GM19239 (cell line): Measurements from ENCODE around the gene GCH1.

Experiments used
- DNase-seq: peaks from one replicate; pipeline ENCODE4 v3.0.0; 2011; ENCODE audit warnings: low spot score; ENCODE audit not compliant: insufficient read length
- FAIRE-seq: peaks from 2 replicates; lab custom pipeline; 2011; peaks lifted over from hg19 to GRCh38; lab: Jason Lieb, UNC

GCH1 gene

GRCh38 chr14:54830650-54831049, 72.0 kb downstream of the GCH1 start:
- FAIRE-seq = no peak
- no peak for DNase-seq

DNA sequence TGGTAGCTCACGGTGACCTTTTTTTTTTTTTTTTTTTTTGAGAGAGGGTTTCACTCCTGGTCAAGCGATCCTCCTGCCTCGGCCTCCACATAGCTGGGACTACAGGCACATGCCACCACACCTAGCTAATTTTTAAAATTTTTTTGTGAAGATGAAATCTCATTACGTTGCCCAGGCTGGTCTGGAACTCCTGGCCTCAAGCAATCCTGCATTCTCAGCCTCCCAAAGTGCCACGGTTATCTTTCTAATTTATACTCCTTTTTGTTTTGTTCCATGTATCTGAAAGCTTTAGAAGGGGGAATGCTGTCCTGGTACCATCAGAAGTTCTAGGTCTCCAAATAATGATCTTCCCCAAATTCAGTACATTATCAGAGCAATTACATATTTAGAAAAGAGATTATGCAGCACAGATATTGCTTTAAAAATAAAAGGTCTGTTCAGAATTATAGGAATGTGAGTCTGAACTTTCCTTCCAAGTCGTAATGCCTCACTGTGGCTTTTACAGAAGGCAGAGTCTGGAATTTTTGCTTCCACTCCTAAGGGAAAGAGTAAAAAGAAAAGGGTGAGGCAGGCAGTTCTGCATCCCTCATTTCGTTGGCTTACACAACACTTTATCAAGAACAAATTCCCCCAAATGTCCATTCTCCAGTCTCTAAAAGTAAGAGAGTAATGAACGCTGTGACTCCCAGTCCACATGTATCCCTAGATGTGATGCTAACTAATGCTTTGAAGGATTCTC, 73.0 kb downstream of the GCH1 start:
- FAIRE-seq = no peak

DNA sequence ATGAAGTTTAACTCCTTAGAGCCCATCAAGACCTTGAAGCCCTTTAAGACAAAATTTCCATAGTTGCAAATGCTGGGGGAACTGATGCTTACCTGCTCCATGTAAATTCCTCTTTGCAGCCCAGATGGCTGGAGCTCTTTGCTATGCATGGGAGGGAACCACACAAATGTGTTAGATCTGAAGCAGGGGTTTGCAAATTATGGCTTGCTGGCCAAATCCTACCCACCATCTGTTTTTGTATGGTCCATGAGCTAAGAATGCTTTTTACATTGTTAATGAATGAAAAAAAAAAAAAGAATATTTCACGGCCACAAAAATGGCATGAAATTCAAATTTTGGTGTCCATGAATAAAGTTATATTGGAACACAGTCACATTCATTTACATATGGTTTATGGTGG, 74.6 kb downstream of the GCH1 start:
- FAIRE-seq (no peak), DNase-seq (no peak)

More for the DNA sequence above, 73.0 kb downstream of the GCH1 start:
- no peak for DNase-seq

DNA sequence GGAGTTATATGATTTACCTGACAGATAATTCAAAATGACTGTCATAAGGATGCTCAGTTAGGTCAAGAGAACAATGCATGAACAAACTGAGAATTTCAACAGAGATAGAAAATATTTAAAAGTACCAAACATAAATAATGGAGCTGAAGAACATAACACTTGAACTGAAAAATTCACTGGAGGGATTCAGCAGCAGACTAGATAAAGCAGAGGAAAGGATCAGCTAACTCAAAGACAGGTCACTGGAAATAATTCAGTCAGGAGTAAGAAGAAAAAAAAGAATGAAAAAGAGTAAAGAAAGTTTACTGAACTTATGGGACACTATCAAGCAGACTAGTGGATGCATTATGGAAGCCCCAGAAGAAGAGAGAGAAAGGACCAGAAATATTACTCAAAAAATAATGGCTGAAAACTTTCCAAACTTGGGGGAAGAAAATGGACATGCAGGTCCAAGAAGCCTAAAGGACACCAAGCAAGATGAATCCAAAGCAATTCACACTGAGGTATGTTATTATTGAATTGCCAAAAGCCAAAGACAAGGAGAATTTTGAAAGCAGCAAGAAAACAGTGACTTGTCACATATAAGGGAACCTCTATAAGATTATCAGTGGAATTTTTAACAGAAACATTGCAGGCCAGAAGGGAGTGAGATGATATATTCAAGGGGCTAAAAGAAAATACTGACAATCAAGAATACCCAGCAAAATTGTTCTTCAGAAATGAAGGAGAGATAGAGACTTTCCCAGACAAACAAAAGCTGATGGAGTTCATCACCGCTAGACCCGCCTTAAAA, 78.7 kb downstream of the GCH1 start:
- DNase-seq (no peak), FAIRE-seq (no peak)

GRCh38 chr14:54822685-54823084, 79.9 kb downstream of the GCH1 start:
- DNase-seq (no peak), FAIRE-seq (no peak)

DNA sequence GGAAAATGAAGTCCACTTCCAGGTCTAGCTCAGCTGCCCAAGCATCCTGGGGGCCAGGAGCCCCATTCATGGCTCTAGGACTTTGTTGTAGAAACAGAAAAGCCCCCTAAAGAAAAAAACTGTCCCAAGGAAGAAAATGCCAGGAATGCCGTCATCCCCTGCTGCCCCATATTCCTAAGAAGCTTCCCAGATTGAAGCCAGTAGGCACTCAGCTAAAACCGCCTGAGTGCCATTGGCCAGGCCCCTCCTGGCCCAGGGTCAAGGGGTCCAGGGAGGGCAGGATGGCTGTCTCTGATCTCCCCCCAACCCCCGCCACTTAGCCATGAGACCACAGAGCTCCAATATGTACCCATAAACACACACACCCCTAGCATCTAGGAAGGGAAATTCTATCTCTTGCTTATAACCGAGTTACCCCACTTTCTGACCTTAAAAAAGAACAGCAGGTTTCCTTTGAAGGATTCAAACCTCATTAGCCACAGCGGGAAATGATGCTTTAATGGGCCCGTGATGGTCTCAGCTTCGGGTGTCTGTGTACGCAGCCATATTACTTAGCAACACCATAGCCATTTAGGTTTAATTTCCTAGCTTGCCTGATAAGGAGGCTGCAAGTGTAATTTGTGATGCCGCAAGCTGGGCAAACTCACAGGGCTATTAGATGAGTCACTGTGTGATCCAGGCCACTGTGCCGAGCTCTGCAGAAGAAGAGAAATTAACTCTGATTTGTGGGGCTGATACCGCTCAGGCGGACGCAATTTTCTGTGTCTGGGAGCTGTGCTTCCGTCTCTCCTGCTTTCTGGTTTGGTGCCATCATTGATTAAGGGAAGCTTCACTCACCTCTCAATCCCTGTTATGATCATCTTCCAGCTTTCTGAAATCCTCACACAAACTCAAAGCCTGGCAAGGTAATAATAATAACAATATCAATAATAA, 84.2 kb downstream of the GCH1 start:
- FAIRE-seq (no peak), DNase-seq (no peak)

DNA sequence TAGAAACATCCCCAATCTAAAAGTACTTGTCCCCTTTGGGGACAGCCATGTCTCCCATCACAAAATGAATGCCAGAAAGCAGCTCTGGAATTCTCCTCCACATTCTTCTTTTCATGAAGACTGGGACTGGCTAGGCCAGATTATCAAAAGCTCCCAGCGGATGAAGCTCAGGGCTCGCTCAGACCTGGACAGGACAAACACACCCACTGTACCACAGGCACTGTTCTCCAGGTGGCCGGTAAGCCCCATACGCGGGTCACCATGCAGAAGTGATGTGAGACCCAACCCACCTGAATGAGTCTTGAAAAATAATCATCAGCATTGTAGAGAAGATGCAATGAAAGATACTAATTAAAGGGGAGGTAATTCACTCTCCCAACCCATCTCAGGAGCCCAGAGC, 85.1 kb downstream of the GCH1 start:
- DNase-seq (no peak), FAIRE-seq (no peak)

- no peak for FAIRE-seq
These were observed 86.2 kb downstream of the GCH1 start for GRCh38 chr14:54816450-54816849.

GRCh38 chr14:54815515-54815914, 87.1 kb downstream of the GCH1 start:
- DNase-seq = no peak
- FAIRE-seq = no peak

More at GRCh38 chr14:54816450-54816849, 86.2 kb downstream of the GCH1 start:
- DNase-seq = no peak

DNA sequence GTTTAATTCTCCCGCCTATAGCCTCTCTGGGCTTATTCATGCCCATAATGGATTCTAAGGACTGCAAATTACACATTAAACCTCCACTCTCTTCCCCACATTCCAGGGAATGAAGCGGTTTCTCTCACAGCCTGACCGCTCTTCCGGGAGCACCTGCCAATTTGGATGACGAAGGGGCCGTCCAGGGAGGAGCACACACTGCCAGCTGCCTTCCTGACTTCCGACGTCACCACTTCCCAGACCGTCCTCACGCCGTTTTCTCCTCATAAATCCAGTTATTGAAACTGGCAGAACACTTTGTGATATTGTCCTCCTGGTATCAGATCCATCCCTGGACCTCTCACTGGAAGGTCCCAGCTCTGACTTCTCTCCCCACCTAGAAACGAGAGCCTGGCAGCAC, 87.6 kb downstream of the GCH1 start:
- no peak for FAIRE-seq

DNA sequence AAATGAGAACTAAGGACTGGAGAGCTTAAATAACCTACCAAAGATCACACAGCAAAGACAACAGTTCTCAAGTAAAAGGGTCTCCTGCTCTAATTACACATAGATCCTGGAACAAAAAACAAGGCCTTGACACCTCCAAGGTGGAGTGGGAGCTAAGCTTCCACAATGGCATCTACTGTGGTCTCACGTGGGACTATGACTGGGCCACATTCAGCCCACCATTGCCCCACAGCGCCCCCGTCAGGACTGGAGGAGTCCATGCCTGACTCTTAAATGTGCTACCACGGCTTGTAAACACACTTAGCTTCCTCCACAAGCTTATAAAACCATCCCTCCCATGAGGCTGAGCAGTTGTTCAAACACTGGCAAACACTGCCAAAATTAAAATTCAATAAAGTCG, 88.5 kb downstream of the GCH1 start:
- no peak for DNase-seq
- FAIRE-seq = peak; percentile 11

More for the DNA sequence above, 87.6 kb downstream of the GCH1 start:
- no peak for DNase-seq

DNA sequence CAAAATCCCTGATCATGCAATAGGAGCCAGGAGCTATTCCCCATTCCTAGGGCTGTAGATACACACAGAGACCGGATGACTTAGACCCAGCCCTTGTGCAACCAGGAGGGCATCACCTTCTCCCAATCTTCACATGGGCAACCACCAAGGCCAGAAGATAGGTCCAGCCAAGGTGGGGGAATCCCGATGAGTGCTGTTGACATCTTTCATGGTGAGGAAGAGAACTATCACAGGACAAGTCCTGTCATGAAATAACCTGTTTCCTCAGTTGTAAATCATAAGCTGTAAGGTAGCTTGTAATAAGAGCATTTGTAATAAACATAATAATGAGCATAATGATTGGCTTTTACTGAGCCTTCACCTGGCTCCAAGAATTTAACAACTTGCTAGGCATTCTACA, 89.5 kb downstream of the GCH1 start:
- no peak for FAIRE-seq
- no peak for DNase-seq

- FAIRE-seq = no peak
- no peak for DNase-seq
These were observed 90.0 kb downstream of the GCH1 start for GRCh38 chr14:54812617-54813016.

DNA sequence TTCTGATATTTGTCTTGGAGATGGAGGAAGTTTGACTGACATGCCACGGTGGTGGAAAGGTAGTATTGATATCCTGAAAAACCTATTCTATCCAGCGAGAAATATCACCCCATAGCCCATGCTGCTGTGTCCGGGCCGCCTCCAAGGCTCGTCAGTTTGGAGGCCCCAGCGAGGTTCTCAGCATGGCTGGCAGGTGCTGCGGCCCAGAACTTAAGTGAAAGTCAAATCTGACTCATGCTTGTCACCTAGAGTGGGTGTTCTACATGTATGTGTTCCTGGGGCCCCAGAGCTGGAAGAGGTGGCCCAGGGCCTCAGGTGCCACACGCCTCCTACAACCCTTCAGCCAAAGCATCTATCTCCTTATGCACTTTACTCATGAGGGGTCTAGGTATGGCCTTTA, 92.9 kb downstream of the GCH1 start:
- DNase-seq (no peak), FAIRE-seq (no peak)

DNA sequence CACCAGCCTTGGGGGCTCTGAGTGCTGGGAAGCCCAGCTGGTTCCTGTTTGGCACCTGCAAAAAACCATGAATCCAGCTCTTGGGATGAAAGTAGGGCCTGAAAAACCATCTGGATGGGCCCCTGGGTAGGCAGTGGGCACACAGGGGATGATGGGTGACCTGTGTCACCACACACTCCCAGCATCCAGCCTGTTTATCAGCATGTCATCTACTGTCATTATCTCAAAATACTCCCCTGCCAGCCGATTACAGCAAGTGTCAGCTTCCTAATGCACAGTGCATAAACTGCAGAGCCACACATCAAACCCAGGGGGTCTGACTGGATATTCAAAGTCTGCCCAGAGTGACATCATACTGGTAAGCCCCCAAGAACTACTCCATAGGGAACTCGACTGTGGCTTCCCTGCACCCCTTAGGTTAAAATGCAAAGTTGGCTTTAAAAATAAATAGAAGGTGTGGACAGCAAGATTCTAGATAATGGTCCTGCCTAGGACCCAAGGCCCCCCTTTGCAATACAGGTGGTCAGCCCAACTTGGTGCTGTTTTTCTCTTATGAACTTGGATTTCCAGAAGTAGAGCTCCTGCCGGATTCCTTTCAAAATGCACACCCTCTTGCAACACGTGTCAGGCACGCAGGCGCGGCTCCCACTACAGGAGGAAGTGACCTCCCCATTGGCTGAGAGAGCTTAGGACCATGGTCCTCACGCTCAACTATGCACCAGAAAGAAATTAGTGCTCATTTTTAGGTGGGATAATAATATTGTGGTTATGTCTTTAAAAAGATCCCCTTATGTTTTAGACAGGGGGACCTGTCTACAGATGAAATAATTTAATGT, 94.1 kb downstream of the GCH1 start:
- FAIRE-seq (no peak), DNase-seq (no peak)

DNA sequence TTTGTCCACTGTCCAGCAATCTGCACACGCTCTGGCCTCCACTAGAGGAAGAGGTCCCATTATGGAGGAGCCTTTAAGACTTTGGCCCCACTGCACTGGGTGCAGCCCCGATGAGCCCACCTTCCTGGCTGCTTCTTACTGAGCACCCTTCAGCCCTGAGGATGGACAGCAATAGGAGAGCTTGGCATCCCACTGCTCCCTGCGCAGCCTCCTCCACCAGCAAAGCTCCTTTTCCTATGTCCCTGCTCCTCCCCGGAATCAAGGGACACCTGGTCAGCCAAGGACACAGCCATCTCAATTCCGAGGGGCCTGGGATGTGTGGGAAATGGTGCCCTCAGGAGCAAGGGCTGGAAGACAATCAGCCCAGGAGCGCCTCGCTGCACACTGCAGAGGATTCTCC, 94.7 kb downstream of the GCH1 start:
- no peak for FAIRE-seq
- DNase-seq = no peak

GRCh38 chr14:54807428-54807827, 95.2 kb downstream of the GCH1 start:
- DNase-seq (no peak), FAIRE-seq (no peak)

DNA sequence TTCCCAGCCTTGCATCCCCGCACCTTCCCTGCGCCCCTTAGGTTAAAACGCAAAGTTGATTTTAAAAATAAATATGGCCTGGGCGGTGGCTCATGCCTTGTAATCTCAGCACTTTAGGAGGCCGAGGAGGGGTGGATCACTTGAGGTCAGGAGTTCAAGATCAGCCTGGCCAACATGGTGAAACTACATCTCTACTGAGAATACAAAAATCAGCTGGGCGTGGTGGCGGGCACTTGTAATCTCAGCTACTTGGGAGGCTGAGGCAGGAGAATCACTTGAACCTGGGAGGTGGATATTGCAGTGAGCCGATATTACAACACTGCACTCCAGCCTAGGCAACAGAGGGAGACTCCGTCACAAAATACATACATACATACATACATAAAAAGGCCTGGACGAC, 96.0 kb downstream of the GCH1 start:
- FAIRE-seq (no peak), DNase-seq (no peak)

DNA sequence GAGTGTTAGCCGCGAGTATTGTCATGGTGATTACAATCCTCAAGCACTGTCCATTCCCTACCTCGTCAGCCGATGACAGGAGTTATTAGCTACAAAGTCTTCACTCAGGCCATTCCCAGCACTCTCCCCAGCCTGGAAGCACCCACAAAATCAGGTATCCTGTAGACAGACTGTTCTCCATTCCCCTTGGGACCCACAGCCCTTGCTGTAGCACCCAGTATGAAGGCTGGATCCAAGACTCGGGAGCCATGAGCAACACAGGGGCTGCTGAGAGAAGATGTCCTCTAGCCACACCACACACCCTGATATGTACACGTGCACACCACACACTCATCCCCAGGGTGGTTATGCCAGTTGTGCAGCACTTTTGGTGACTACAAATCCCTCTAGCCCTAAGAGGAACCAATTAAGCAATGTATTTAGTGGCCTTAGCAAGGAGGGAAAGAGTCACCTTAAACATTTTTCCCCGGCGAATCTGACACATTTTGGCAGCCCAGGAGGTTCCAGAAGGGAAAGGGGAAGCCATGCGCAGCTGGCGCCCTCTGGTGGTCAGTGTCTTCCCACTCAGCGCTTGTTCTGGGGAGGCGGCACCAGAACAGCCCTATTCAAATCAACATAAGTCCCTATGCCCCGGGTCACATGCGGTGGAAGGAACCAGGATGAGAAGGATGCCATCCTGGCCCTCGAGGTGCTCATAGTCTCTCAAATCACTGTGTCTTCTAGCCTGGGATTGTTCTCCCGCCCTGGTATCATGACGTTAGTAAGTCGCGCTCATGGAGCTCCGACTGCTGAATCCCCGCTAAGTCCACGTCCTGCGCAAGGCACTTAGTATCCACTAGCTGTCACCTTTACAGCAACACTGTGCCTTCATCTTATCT, 96.9 kb downstream of the GCH1 start:
- peak; percentile 74 for FAIRE-seq
- DNase-seq = peak; percentile 60
